GM13977 (cell line): Measurements from ENCODE around the gene SCAMP3.
"Not testable (repeated sequence)": the region's sequence is repeated elsewhere in the genome, so short reads cannot be mapped to it uniquely, and the experiment has no call there.

ENCODE experiments used
- DNase-seq: peaks from one replicate; pipeline ENCODE4 v3.0.0; 2012; ENCODE audit warnings: low spot score
- in situ Hi-C: fragments of 300-500 bp; cut with MboI; formaldehyde crosslinking; loops from one replicate; pipeline ENCODE4 v1.12.0; 2022; ENCODE audit warnings: low sequenced_read_pairs, low pct_unique_long_range_greater_than_20kb, mixed read lengths, inconsistent platforms; ENCODE audit not compliant: unreplicated experiment
- TF ChIP-seq, protein P1 (sequence below): IDR thresholded peaks from 2 replicates; pipeline ENCODE4 v1.5.1; 2012; ENCODE audit warnings: mild to moderate bottlenecking, control low read depth; ENCODE audit not compliant: insufficient read depth; ENCODE audit errors: extremely low read depth, missing control alignments

SCAMP3 gene

DNA sequence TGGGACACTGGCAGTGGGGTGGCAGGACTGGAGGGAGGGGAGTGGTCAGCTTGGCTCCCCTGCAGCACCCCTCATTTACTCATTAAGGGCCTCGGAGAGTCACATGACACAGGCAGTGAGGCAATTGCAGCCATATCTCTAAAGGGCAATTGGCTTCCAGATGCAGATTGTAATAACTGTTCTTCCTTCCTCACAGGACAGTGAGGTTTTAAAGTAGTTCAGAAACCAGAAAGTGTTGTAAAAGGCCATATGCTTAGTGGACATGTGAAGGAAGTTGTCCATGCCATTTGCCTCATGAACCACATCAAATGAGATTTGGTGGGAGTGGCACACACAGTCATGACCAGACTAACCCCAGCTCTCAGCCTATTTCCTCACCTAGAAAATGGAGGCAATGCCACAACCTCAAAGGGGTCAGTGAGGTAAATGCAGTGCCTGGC is 42.5 kb downstream of the SCAMP3 start:
- no peak for DNase-seq
- TF ChIP-seq, protein P1, sequence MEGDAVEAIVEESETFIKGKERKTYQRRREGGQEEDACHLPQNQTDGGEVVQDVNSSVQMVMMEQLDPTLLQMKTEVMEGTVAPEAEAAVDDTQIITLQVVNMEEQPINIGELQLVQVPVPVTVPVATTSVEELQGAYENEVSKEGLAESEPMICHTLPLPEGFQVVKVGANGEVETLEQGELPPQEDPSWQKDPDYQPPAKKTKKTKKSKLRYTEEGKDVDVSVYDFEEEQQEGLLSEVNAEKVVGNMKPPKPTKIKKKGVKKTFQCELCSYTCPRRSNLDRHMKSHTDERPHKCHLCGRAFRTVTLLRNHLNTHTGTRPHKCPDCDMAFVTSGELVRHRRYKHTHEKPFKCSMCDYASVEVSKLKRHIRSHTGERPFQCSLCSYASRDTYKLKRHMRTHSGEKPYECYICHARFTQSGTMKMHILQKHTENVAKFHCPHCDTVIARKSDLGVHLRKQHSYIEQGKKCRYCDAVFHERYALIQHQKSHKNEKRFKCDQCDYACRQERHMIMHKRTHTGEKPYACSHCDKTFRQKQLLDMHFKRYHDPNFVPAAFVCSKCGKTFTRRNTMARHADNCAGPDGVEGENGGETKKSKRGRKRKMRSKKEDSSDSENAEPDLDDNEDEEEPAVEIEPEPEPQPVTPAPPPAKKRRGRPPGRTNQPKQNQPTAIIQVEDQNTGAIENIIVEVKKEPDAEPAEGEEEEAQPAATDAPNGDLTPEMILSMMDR, result no peak
- in situ Hi-C loops, result no loop called here

DNA sequence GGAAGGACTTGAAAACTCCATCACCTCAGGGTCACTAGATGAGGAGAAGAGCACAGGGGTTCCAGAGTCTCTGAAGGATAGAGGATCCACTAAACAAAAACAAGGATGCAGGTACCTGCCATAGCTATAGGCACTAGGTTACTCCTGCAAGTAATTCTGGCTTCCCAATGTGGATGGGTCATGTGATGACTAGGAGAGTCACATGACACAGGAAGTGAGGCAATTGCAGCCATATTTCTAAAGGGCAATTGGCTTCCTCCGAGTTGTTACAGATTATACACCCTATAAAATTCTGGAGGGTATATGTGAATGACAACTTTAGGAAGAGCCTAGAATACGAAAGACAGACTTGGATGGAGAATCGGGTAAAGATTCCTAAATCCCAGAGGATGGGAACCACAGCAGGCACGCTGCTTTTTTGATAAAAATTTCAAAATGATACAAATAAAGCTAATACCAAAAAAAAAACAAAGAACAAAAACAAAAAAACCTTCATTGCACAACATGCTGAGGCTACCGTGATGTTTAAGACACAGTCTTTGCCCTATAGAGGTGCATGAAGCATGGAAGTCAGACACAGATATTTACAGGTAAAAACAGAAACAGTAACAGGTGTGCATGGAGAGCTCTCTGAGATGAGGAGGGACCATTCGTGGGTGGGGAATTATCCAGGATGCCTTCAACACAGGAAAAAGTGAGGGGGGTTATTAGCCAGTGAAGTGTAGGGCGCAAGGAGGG is 43.1 kb downstream of the SCAMP3 start:
- no peak for DNase-seq
- TF ChIP-seq, protein P1, result no peak
- in situ Hi-C loops, result no loop called here

DNA sequence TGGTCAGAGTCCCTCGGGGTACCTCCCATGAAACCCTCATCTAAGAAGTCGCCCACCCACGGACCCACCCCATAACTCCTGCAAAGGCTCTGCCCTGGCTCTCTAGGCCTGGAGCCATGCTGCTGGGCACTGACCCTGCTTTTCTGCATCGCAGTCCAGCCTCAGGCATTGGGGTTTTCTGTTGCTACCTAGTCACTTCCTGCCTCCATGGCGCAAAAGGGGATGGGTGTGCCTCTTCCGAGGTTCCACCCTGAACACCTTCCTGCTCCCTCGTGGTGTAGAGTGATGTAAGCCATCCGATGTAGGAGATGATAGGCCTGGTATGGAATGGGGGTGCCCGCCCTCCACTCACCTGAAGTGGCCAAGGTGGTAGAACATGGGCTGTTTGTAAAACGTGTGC is 47.5 kb downstream of the SCAMP3 start:
- in situ Hi-C loops, DNase-seq: not testable (repeated sequence)

DNA sequence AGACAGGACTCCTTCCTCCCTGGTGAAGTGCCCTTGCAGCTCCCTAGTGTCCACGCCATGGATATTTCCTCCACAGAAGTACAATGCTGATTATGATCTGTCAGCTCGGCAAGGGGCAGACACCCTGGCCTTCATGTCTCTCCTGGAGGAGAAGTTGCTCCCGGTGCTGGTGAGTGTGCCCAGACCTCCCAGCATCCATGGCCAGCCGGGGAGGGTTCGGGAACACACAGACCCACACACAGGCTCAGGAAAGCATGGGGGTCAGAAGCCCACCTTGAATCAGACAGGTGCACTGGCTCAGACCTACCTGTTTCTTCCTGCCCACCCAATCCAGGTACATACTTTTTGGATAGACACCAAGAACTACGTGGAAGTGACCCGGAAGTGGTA is 50.1 kb downstream of the SCAMP3 start:
- in situ Hi-C loops, result not testable (repeated sequence)

DNA sequence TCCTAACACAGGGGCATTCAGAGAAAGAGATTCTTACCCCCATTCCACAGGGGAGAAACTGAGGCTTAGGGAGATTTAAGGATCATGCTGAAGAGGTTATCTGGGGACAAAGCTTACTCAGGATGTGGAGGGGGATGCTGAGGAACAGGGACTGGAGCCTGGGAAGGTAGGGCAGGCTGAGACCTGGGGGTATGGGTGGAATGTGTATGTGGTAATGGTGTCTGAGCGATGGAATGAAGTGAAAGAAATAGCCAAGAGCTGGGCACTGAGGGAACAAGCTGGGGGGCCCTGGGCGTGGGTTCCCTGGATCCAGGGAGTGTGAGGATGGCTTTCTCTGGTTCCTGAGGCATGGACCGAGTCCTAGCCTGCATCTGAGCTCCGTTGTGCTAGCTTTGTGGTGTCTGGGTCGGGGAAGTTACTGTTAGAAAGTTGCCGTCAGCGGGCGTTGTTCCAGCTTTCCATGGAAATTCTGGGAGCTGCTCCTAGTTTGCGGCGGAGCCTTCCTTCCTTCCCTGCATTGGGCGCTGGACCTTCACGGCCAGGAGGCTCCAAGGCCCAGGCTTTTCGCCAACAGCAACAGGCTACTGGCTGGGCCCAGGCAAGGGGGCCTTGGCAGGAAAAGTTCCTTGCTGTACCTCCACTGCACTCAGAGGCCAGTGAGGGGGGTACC is 50.6 kb downstream of the SCAMP3 start:
- in situ Hi-C loops, DNase-seq: not testable (repeated sequence)

More for the DNA sequence above, 50.1 kb downstream of the SCAMP3 start:
- DNase-seq, result not testable (repeated sequence)

DNA sequence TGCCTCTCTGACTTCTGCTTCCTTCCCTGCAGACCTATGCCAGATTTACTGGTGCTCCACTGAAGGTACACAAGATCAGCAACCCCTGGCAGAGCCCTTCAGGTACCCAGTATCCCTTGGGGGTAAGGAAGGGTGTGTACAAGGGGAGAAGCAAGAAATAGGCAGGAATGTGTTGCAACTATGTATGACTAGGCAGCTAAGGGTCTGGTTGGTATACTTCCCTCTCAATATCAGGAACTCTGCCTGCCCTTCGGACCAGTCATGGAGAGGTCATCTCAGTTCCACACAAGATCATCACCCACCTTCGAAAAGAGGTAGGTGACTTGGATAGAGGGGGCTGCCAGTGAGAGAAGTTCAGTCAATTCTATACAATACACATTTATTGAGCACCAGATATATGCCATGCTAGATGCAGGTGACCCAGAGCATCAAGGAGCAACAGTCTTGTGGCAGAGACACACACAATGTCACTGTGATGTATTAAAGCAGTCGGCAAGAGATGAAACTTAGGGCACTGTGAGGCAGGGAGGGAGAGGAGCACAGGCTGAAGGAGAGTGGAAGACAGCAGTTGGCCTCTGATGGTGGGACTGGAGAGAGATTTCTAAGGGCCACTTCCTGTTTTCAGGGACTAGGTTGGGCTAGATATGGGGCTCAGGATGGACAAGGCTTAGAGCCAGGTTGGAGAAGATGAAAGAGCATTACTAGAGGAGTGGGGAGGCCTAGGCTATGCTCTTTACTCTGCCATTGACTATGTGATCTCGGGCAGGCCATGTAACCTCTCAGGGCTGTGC is 51.7 kb downstream of the SCAMP3 start:
- in situ Hi-C loops, result no loop called here
- TF ChIP-seq, protein P1, result no peak
- DNase-seq, result no peak

DNA sequence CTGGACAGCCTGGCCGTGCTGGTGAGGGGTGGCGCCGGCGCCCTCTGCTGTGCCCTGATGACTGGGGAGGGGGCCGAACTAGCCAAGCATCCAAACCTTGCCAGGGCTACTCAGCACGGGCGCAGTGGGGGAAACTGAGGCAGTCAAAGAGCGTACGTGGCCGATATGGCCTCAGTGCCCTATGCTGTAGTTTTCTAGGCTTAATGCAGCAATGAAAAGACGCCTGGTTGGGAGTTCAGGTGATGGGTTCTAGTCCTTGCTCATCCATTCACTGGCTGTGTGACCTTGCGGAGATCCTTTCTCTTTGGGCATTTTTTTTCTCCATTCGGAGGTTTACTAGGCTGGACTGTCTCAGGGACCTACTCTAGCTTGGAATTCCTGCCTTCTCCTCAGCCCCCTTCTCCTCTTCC is 52.8 kb downstream of the SCAMP3 start:
- in situ Hi-C loops, result no loop called here
- DNase-seq, result no peak
- TF ChIP-seq, protein P1, result no peak
